ENCODE results near the gene EIF4EBP2. TPM values are rescaled to one million over a fixed set of nuclear protein-coding genes. Genes with fewer than 3 reads are reported as not detected.

Gene EIF4EBP2
- total and polyA plus RNA-seq, 2 donors (not counting 3 experiments of a cell fraction or from before 2014, with no cell fraction given) = 18.2 to 47.0 TPM

- intact Hi-C loops (cut with micrococcal nuclease) = no loop called here
- H4K20me1 ChIP-seq (replicated peaks; ENCODE audit: control insufficient read depth, extremely low read depth, insufficient read depth, low read length) = peaks cover 3% of the 10 kb centered on the region
- no peak overlapping the region for H3K9ac ChIP-seq (replicated peaks; ENCODE audit: extremely low read depth, insufficient read depth, low read length)
- TF ChIP-seq MAX (IDR thresholded peaks at IDR 0.05; ENCODE audit: insufficient read depth, insufficient read length) (no peak), GATA2 (IDR thresholded peaks at IDR 0.05; ENCODE audit: insufficient read depth, insufficient read length, low read depth, low read length) (no peak), EZH2 (IDR thresholded peaks at IDR 0.05; ENCODE audit: borderline replicate concordance, low read depth, low read length, severe bottlenecking) (no peak), MYC (IDR thresholded peaks at IDR 0.05; ENCODE audit: low read depth, low read length) (no peak), JUN (IDR thresholded peaks at IDR 0.05; ENCODE audit: borderline replicate concordance, insufficient read depth, insufficient read length, low read depth) (no peak), POLR2AphosphoS5 (IDR thresholded peaks at IDR 0.05; ENCODE audit: insufficient read depth, low read depth, low read length) (no peak), POLR2A (IDR thresholded peaks at IDR 0.05; ENCODE audit: low read depth, low read length) (no peak), CTCF (IDR thresholded peaks at IDR 0.05; ENCODE audit: extremely low read depth in 1 of 2, insufficient read depth in 1 of 2, low read depth in 1 of 2, low read length in 2 of 2) (no peak), FOS (IDR thresholded peaks at IDR 0.05; ENCODE audit: borderline replicate concordance, insufficient read depth, low read length) (no peak)
- no peaks in the 10 kb centered on the region for H3K9me3 ChIP-seq (replicated peaks; ENCODE audit: control insufficient read depth, insufficient read depth, low read length)
- peaks cover 6% of the 10 kb centered on the region for H3K79me2 ChIP-seq (ENCODE audit: control insufficient read depth, insufficient read depth, low read length)
- CTCF ChIA-PET = interaction anchor here (1.1 kb wide), 1 partner anchor 9 kb away, joined by 3 read pairs; no protein-coding TSS in a partner anchor
- H3K36me3 ChIP-seq (ENCODE audit: control insufficient read depth in 2 of 2, extremely low read depth in 1 of 2, insufficient read depth in 2 of 2, low read length in 2 of 2) = peaks cover 1 to 29% of the 10 kb centered on the region in 2 experiments
- no peak overlapping the region for H2AFZ ChIP-seq (ENCODE audit: low read depth, low read length)
- no peaks in the 10 kb centered on the region for H3K4me1 ChIP-seq (ENCODE audit: control insufficient read depth, extremely low read depth, insufficient read depth, low read length)
- POLR2A ChIA-PET = no interaction called here
- H3K4me2 ChIP-seq (ENCODE audit: insufficient read depth, low read length) = no peak overlapping the region
- H3K9me1 ChIP-seq (replicated peaks; ENCODE audit: control insufficient read depth, extremely low read depth, insufficient read depth, low read length) = no peaks in the 10 kb centered on the region
- H3K27ac ChIP-seq (ENCODE audit: insufficient read depth, low read depth, low read length) = no peak overlapping the region
- no peak overlapping the region for H3K4me3 ChIP-seq (replicated peaks in 1 of 3; ENCODE audit: insufficient read depth in 1 of 3, low read depth in 1 of 3, low read length in 3 of 3)
- DNase-seq (ENCODE audit: low read depth, low spot score) = no peak
- BruUV-seq (replicated peaks) = no TSS peak
- no peaks in the 10 kb centered on the region for H3K27me3 ChIP-seq (ENCODE audit: control insufficient read depth in 2 of 2, insufficient read depth in 2 of 2, low read length in 2 of 2)
- dilution Hi-C loops (cut with MboI; ENCODE audit: extremely low pct_ligation_motif_present, low sequenced_read_pairs) = no loop called here
- FAIRE-seq = no peak
These were observed 14.3 kb downstream of the EIF4EBP2 start for GRCh38 chr10:70418229-70418628.

All from endothelial cell of umbilical vein (primary cell).